HEK293T (cell line): Measurements from ENCODE around the gene METTL24.
"Not testable (repeated sequence)": the region's sequence is repeated elsewhere in the genome, so short reads cannot be mapped to it uniquely, and the experiment has no call there.

Experiments
- CTCF ChIA-PET: fragments of 350-600 bp; formaldehyde crosslinking; extraction: SDS; loops from one replicate; lab custom pipeline; 2021; ENCODE audit warnings: antibody characterized with exemption, inconsistent platforms; lab: Yijun Ruan, JAX
- POLR2A ChIA-PET: fragments of 350-600 bp; formaldehyde crosslinking; extraction: SDS; loops from one replicate; lab custom pipeline; 2020; ENCODE audit warnings: antibody characterized with exemption, inconsistent platforms; lab: Yijun Ruan, JAX
- DNase-seq: peaks from one replicate; pipeline ENCODE4 v3.0.0; 2012; ENCODE audit warnings: mixed read lengths; ENCODE audit errors: extremely low spot score
- ARNT ChIP-seq: fragments of 450-650 bp; IDR thresholded peaks from 2 replicates; pipeline ENCODE4 v1.6.1; 2017; ENCODE audit warnings: mild to moderate bottlenecking
- BHLHE40 ChIP-seq: fragments of 450-650 bp; IDR thresholded peaks from 2 replicates; pipeline ENCODE4 v1.6.1; 2016; ENCODE audit warnings: mild to moderate bottlenecking, moderate library complexity, borderline replicate concordance
- CTBP1 ChIP-seq: fragments of 450-650 bp; IDR thresholded peaks from 2 replicates; pipeline ENCODE4 v1.6.1; 2016; ENCODE audit warnings: borderline replicate concordance
- ELF4 ChIP-seq: fragments of 450-650 bp; IDR thresholded peaks from 2 replicates; pipeline ENCODE4 v1.6.1; 2017; ENCODE audit warnings: antibody characterized with exemption
- FOXA1 ChIP-seq: fragments of 450-650 bp; IDR thresholded peaks from 2 replicates; pipeline ENCODE4 v1.6.1; 2016; ENCODE audit warnings: mild to moderate bottlenecking
- FOXK2 ChIP-seq: fragments of 450-650 bp; IDR thresholded peaks from 2 replicates; pipeline ENCODE4 v1.6.1; 2016; ENCODE audit warnings: mild to moderate bottlenecking
- FOXM1 ChIP-seq: fragments of 450-650 bp; IDR thresholded peaks from 2 replicates; pipeline ENCODE4 v1.6.1; 2017; ENCODE audit warnings: mild to moderate bottlenecking, borderline replicate concordance
- HDGF ChIP-seq: fragments of 450-650 bp; IDR thresholded peaks from 2 replicates; pipeline ENCODE4 v1.6.1; 2017; ENCODE audit warnings: antibody characterized with exemption, borderline replicate concordance
- L3MBTL2 ChIP-seq: fragments of 450-650 bp; conservative IDR thresholded peaks from 2 replicates; pipeline ENCODE4 v1.6.1; 2016; ENCODE audit warnings: mild to moderate bottlenecking
- LEF1 ChIP-seq: fragments of 450-650 bp; IDR thresholded peaks from 2 replicates; pipeline ENCODE4 v1.6.1; 2017; ENCODE audit warnings: mild to moderate bottlenecking, borderline replicate concordance
- NFRKB ChIP-seq: fragments of 450-650 bp; IDR thresholded peaks from 2 replicates; pipeline ENCODE4 v1.6.1; 2016; ENCODE audit warnings: mild to moderate bottlenecking, moderate library complexity
- PKNOX1 ChIP-seq: fragments of 450-650 bp; IDR thresholded peaks from 2 replicates; pipeline ENCODE4 v1.6.1; 2016
- SP1 ChIP-seq: fragments of 450-650 bp; IDR thresholded peaks from 2 replicates; pipeline ENCODE4 v1.6.1; 2017
- SUZ12 ChIP-seq: fragments of 450-650 bp; IDR thresholded peaks from 2 replicates; pipeline ENCODE4 v1.6.1; 2016; ENCODE audit warnings: mild to moderate bottlenecking
- TARDBP ChIP-seq: fragments of 450-650 bp; IDR thresholded peaks from 2 replicates; pipeline ENCODE4 v1.6.1; 2016
- ZNF384 ChIP-seq: fragments of 450-650 bp; IDR thresholded peaks from 2 replicates; pipeline ENCODE4 v1.6.1; 2016

METTL24 gene

GRCh38 chr6:110355022-110355421 is 3.1 kb downstream of the METTL24 start:
- ChIA-PET POLR2A (interaction anchor here (1.4 kb wide), 1 partner anchor 39 kb away, joined by 3 read pairs; no protein-coding TSS in a partner anchor), CTCF (interaction anchor here (1.2 kb wide), 1 partner anchor 10 kb away, joined by 3 read pairs; no protein-coding TSS in a partner anchor)
- no peak for DNase-seq
- no peak for TF ChIP-seq ARNT
- no peak for TF ChIP-seq TARDBP
- no peak for TF ChIP-seq FOXM1

GRCh38 chr6:110354153-110354552 is 4.0 kb downstream of the METTL24 start:
- CTCF ChIA-PET: interaction anchor here (1.2 kb wide), 1 partner anchor 12 kb away, joined by 7 read pairs; no protein-coding TSS in a partner anchor
- no peak for DNase-seq
- POLR2A ChIA-PET: interaction anchor here (1.4 kb wide), 1 partner anchor 38 kb away, joined by 3 read pairs; no protein-coding TSS in a partner anchor
- TF ChIP-seq TARDBP (no peak), LEF1 (no peak), CTBP1 (no peak), SUZ12 (no peak), PKNOX1 (no peak), BHLHE40 (no peak), FOXK2 (no peak), ELF4 (no peak), NFRKB (no peak), SP1 (no peak), FOXM1 (no peak), L3MBTL2 (no peak), ARNT (no peak), HDGF (no peak), FOXA1 (no peak), ZNF384 (no peak)

- ChIA-PET CTCF (interaction anchor here (1.2 to 1.6 kb wide), 2 partner anchors 11 to 38 kb away, joined by 3 to 7 read pairs; no protein-coding TSS in a partner anchor), POLR2A (interaction anchor here (1.4 kb wide), 1 partner anchor 37 kb away, joined by 3 read pairs; no protein-coding TSS in a partner anchor)
- TF ChIP-seq SP1 (no peak), ELF4 (no peak), ARNT (no peak), FOXK2 (no peak), L3MBTL2 (no peak), LEF1 (no peak), CTBP1 (no peak), BHLHE40 (no peak), NFRKB (no peak), SUZ12 (no peak), HDGF (no peak), TARDBP (no peak), PKNOX1 (no peak), FOXM1 (no peak), FOXA1 (no peak), ZNF384 (no peak)
- DNase-seq: no peak
Observed at GRCh38 chr6:110353457-110354001, 4.6 kb downstream of the METTL24 start.

GRCh38 chr6:110352563-110353262 is 5.4 kb downstream of the METTL24 start:
- no peak for TF ChIP-seq TARDBP
- no peak for TF ChIP-seq ZNF384
- TF ChIP-seq HDGF: no peak
- no peak for TF ChIP-seq FOXA1
- TF ChIP-seq CTBP1: no peak
- TF ChIP-seq ARNT: no peak
- TF ChIP-seq SP1: no peak
- TF ChIP-seq PKNOX1: no peak
- no peak for TF ChIP-seq NFRKB
- TF ChIP-seq FOXK2: no peak
- TF ChIP-seq LEF1: no peak
- TF ChIP-seq SUZ12: no peak
- TF ChIP-seq L3MBTL2: no peak
- no peak for TF ChIP-seq FOXM1
- no peak for TF ChIP-seq BHLHE40
- TF ChIP-seq ELF4: no peak
- DNase-seq: no peak
- ChIA-PET POLR2A (no interaction called here), CTCF (interaction anchor here (1.6 to 2.2 kb wide), 2 partner anchors 11 to 39 kb away, joined by 3 to 9 read pairs; no protein-coding TSS in a partner anchor)

- ChIA-PET CTCF (interaction anchor here (0.8 to 2.2 kb wide), 3 partner anchors 10 to 64 kb away, joined by 3 to 9 read pairs (median 5); no protein-coding TSS in a partner anchor), POLR2A (no interaction called here)
- TF ChIP-seq LEF1: no peak
- no peak for TF ChIP-seq FOXA1
- no peak for DNase-seq
Observed at GRCh38 chr6:110351986-110352385, 6.2 kb downstream of the METTL24 start.

GRCh38 chr6:110351546-110351945 is 6.6 kb downstream of the METTL24 start:
- ChIA-PET POLR2A (no interaction called here), CTCF (interaction anchor here (0.8 to 2.2 kb wide), 2 partner anchors 10 to 64 kb away, joined by 5 to 9 read pairs; no protein-coding TSS in a partner anchor)
- TF ChIP-seq CTBP1: no peak
- TF ChIP-seq FOXA1: no peak
- no peak for DNase-seq

- CTCF ChIA-PET: interaction anchor here (2.2 kb wide), 1 partner anchor 9 kb away, joined by 9 read pairs; no protein-coding TSS in a partner anchor
Observed at GRCh38 chr6:110350593-110350992, 7.6 kb downstream of the METTL24 start.

More at GRCh38 chr6:110350593-110350992, 7.6 kb downstream of the METTL24 start:
- DNase-seq, POLR2A ChIA-PET: not testable (repeated sequence)
